Measurements from ENCODE around the gene STXBP1. TPM values are rescaled to one million over a fixed set of nuclear protein-coding genes. Genes with fewer than 3 reads are reported as not detected.

Gene STXBP1
- total and polyA plus RNA-seq, 2 experiments from 2014 or later = 48.6 to 50.4 TPM

DNA sequence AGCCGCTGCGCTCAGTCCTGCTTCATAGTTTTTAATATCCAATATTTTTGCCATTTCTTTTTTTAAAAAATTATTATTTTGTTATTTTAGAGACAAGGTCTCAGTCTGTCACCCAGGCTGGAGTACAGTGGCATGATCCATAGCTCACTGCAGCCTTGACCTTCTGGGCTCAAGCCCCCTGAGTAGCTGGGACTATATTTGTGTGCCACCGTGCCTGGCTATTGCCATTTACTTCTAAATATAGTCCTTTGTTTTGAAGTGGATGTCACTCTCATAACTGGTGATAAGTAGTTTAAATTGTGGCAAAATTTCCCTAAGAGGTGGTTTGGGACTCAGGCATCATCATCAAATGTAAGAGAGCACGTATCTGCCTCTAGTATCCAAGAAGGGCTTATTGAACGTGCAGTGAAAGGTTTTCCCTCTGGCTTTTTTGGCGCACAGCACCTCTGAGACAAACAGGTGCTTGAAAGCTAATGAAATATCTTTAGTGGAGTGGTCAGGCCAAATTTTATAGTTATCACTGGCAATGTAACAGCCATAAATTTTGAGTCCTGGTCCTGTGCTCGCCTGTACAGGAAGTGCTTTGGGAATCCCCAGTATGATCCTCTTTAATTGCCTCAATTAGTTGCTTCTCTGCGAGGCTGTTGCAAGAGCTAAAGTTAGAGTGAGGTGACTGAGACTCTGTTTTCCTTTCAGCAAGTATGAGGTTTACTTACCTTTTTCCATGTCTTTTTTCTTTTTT is 14.8 kb downstream of the STXBP1 start (continued):
- TF ChIP-seq ZNF114 (CRISPR knock-in tag; IDR thresholded peaks at IDR 0.05) = no peak
- no peak for TF ChIP-seq NANOG (IDR thresholded peaks at IDR 0.05; ENCODE audit: borderline replicate concordance)
- TF ChIP-seq, protein P1, sequence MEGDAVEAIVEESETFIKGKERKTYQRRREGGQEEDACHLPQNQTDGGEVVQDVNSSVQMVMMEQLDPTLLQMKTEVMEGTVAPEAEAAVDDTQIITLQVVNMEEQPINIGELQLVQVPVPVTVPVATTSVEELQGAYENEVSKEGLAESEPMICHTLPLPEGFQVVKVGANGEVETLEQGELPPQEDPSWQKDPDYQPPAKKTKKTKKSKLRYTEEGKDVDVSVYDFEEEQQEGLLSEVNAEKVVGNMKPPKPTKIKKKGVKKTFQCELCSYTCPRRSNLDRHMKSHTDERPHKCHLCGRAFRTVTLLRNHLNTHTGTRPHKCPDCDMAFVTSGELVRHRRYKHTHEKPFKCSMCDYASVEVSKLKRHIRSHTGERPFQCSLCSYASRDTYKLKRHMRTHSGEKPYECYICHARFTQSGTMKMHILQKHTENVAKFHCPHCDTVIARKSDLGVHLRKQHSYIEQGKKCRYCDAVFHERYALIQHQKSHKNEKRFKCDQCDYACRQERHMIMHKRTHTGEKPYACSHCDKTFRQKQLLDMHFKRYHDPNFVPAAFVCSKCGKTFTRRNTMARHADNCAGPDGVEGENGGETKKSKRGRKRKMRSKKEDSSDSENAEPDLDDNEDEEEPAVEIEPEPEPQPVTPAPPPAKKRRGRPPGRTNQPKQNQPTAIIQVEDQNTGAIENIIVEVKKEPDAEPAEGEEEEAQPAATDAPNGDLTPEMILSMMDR (conservative IDR thresholded peaks at IDR 0.05; ENCODE audit: low read depth in 2 of 2) = no peak

- Histone ChIP-seq H3K36me3 (ENCODE audit: insufficient read depth) (no peaks in the 10 kb centered on the region), H3F3A (replicated peaks; ENCODE audit: low read depth) (0 out of 2 replicates have a peak, but pooled peaks cover 5% of the 10 kb centered on the region), H3K4me3 (no peak overlapping the region), H3K4me1 (ENCODE audit: insufficient read depth) (peaks cover 15% of the 10 kb centered on the region), H3K27ac (ENCODE audit: low read depth) (peak overlapping the region; percentile 57; the same call in 1 of the 2 replicates), H4K20me1 (replicated peaks; ENCODE audit: insufficient read depth) (no peaks in the 10 kb centered on the region; the same call in 1 of the 2 replicates), H2AFZ (no peak overlapping the region), H3K9me2 (ENCODE audit: insufficient read depth) (no peaks in the 10 kb centered on the region), H3K4me2 (no peak overlapping the region), H3K79me2 (replicated peaks; ENCODE audit: insufficient read depth) (peaks cover 56% of the 10 kb centered on the region), H3K27me3 (ENCODE audit: insufficient read depth) (no peaks in the 10 kb centered on the region)
- no peak for TF ChIP-seq ZNF114 (CRISPR knock-in tag; IDR thresholded peaks at IDR 0.05)
- TF ChIP-seq STAT1 (IDR thresholded peaks at IDR 0.05; ENCODE audit: unreplicated experiment) = no peak
- TF ChIP-seq JUNB (IDR thresholded peaks at IDR 0.05; ENCODE audit: unreplicated experiment) = no peak
- TF ChIP-seq, protein P2, sequence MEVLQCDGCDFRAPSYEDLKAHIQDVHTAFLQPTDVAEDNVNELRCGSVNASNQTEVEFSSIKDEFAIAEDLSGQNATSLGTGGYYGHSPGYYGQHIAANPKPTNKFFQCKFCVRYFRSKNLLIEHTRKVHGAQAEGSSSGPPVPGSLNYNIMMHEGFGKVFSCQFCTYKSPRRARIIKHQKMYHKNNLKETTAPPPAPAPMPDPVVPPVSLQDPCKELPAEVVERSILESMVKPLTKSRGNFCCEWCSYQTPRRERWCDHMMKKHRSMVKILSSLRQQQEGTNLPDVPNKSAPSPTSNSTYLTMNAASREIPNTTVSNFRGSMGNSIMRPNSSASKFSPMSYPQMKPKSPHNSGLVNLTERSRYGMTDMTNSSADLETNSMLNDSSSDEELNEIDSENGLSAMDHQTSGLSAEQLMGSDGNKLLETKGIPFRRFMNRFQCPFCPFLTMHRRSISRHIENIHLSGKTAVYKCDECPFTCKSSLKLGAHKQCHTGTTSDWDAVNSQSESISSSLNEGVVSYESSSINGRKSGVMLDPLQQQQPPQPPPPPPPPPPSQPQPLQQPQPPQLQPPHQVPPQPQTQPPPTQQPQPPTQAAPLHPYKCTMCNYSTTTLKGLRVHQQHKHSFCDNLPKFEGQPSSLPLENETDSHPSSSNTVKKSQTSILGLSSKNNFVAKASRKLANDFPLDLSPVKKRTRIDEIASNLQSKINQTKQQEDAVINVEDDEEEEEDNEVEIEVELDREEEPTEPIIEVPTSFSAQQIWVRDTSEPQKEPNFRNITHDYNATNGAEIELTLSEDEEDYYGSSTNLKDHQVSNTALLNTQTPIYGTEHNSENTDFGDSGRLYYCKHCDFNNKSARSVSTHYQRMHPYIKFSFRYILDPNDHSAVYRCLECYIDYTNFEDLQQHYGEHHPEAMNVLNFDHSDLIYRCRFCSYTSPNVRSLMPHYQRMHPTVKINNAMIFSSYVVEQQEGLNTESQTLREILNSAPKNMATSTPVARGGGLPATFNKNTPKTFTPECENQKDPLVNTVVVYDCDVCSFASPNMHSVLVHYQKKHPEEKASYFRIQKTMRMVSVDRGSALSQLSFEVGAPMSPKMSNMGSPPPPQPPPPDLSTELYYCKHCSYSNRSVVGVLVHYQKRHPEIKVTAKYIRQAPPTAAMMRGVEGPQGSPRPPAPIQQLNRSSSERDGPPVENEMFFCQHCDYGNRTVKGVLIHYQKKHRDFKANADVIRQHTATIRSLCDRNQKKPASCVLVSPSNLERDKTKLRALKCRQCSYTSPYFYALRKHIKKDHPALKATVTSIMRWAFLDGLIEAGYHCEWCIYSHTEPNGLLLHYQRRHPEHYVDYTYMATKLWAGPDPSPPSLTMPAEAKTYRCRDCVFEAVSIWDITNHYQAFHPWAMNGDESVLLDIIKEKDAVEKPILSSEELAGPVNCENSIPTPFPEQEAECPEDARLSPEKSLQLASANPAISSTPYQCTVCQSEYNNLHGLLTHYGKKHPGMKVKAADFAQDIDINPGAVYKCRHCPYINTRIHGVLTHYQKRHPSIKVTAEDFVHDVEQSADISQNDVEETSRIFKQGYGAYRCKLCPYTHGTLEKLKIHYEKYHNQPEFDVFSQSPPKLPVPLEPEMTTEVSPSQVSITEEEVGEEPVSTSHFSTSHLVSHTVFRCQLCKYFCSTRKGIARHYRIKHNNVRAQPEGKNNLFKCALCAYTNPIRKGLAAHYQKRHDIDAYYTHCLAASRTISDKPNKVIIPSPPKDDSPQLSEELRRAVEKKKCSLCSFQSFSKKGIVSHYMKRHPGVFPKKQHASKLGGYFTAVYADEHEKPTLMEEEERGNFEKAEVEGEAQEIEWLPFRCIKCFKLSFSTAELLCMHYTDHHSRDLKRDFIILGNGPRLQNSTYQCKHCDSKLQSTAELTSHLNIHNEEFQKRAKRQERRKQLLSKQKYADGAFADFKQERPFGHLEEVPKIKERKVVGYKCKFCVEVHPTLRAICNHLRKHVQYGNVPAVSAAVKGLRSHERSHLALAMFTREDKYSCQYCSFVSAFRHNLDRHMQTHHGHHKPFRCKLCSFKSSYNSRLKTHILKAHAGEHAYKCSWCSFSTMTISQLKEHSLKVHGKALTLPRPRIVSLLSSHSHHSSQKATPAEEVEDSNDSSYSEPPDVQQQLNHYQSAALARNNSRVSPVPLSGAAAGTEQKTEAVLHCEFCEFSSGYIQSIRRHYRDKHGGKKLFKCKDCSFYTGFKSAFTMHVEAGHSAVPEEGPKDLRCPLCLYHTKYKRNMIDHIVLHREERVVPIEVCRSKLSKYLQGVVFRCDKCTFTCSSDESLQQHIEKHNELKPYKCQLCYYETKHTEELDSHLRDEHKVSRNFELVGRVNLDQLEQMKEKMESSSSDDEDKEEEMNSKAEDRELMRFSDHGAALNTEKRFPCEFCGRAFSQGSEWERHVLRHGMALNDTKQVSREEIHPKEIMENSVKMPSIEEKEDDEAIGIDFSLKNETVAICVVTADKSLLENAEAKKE (CRISPR knock-in tag; IDR thresholded peaks at IDR 0.05) = no peak
- TF ChIP-seq EZH2phosphoT487 (IDR thresholded peaks at IDR 0.05; ENCODE audit: unreplicated experiment) = no peak
- TF ChIP-seq CREB1 (CRISPR knock-in tag; IDR thresholded peaks at IDR 0.05; ENCODE audit: low read depth) = no peak
- no peak for TF ChIP-seq EZH2 (IDR thresholded peaks at IDR 0.05; ENCODE audit: low read depth, unreplicated experiment)
- TF ChIP-seq ETS1 (IDR thresholded peaks at IDR 0.05) = no peak
- no peak for DNase-seq (ENCODE audit: low spot score)
- no peak for ATAC-seq
- Mint-ChIP-seq H3K4me3 (no peak overlapping the region), H3K36me3 (ENCODE audit: low read depth) (no peaks in the 10 kb centered on the region), H3K4me1 (peaks cover 25% of the 10 kb centered on the region), H3K9me3 (no peaks in the 10 kb centered on the region), H3K27ac (no peak overlapping the region), H3K27me3 (ENCODE audit: insufficient read depth, low read depth, poor library complexity) (peaks cover 6% of the 10 kb centered on the region)
These were observed 15.4 kb downstream of the STXBP1 start for GRCh38 chr9:127627494-127627855.

Data from GM23338 (cell line).